ENCODE results near the gene CACNB2. TPM values are rescaled to one million over a fixed set of nuclear protein-coding genes. Genes with fewer than 3 reads are reported as not detected.

The CACNB2 gene
- total RNA-seq, 1 experiment from 2014 or later = 3.2 TPM

- POLR2A ChIA-PET = no interaction called here
- no peaks in the 10 kb centered on the region for H3K36me3 Mint-ChIP-seq
- peaks cover 4% of the 10 kb centered on the region; the same call in 1 of the 2 replicates for H3K4me1 Mint-ChIP-seq
- no peaks in the 10 kb centered on the region for H3K27me3 Mint-ChIP-seq (ENCODE audit: low read depth)
- CTCF ChIA-PET = no interaction called here
- H3K27ac Mint-ChIP-seq = no peak overlapping the region
- no peaks in the 10 kb centered on the region for H3K9me3 Mint-ChIP-seq
- TF ChIP-seq ZNF671 (CRISPR knock-in tag; IDR thresholded peaks at IDR 0.05) (no peak), ESRRA (CRISPR knock-in tag; IDR thresholded peaks at IDR 0.05; ENCODE audit: borderline replicate concordance) (no peak), ZNF121 (CRISPR knock-in tag; IDR thresholded peaks at IDR 0.05) (no peak), GABPB1 (CRISPR knock-in tag; IDR thresholded peaks at IDR 0.05) (no peak), ZMAT4 (CRISPR knock-in tag; IDR thresholded peaks at IDR 0.05) (no peak), RELA (CRISPR knock-in tag; IDR thresholded peaks at IDR 0.05; ENCODE audit: borderline replicate concordance) (no peak), ZNF423 (CRISPR knock-in tag; IDR thresholded peaks at IDR 0.05) (no peak), ZNF219 (CRISPR knock-in tag; IDR thresholded peaks at IDR 0.05; ENCODE audit: borderline replicate concordance) (no peak), TEAD4 (CRISPR knock-in tag; IDR thresholded peaks at IDR 0.05) (no peak), ZNF512 (CRISPR knock-in tag; IDR thresholded peaks at IDR 0.05; ENCODE audit: borderline replicate concordance) (no peak), RORB (CRISPR knock-in tag; IDR thresholded peaks at IDR 0.05) (no peak), MXD4 (CRISPR knock-in tag; IDR thresholded peaks at IDR 0.05; ENCODE audit: borderline replicate concordance) (no peak), USF1 (CRISPR knock-in tag; IDR thresholded peaks at IDR 0.05) (no peak), STAT6 (CRISPR knock-in tag; conservative IDR thresholded peaks at IDR 0.05; ENCODE audit: low read depth) (no peak), GRHL2 (CRISPR knock-in tag; IDR thresholded peaks at IDR 0.05; ENCODE audit: insufficient replicate concordance, severe bottlenecking) (no peak)
- ATAC-seq (no peak), DNase-seq (ENCODE audit: low spot score) (no peak)
- no peak overlapping the region for H3K4me3 Mint-ChIP-seq
These were observed 203.3 kb downstream of the CACNB2 start for GRCh38 chr10:18343573-18343972.

- no peak for ATAC-seq
These were observed 205.1 kb downstream of the CACNB2 start for GRCh38 chr10:18345308-18345707.

More at GRCh38 chr10:18345308-18345707, 205.1 kb downstream of the CACNB2 start:
- peaks cover 6% of the 10 kb centered on the region for H3K4me1 Mint-ChIP-seq
- H3K9me3 Mint-ChIP-seq = no peaks in the 10 kb centered on the region
- H3K27ac Mint-ChIP-seq = no peak overlapping the region
- ChIA-PET CTCF (no interaction called here), POLR2A (no interaction called here)
- H3K4me3 Mint-ChIP-seq = no peak overlapping the region
- H3K27me3 Mint-ChIP-seq (ENCODE audit: low read depth) = no peaks in the 10 kb centered on the region
- H3K36me3 Mint-ChIP-seq = no peaks in the 10 kb centered on the region
- DNase-seq (ENCODE audit: low spot score) = no peak
- TF ChIP-seq TEAD4 (CRISPR knock-in tag; IDR thresholded peaks at IDR 0.05) = no peak
- no peak for TF ChIP-seq ATF6 (CRISPR knock-in tag; IDR thresholded peaks at IDR 0.05)
- no peak for TF ChIP-seq ATF3 (CRISPR knock-in tag; conservative IDR thresholded peaks at IDR 0.05)
- no peak for TF ChIP-seq ZNF423 (CRISPR knock-in tag; IDR thresholded peaks at IDR 0.05)
